ENCODE results near the gene FRMD5. TPM values are rescaled to one million over a fixed set of nuclear protein-coding genes. Genes with fewer than 3 reads are reported as not detected.

The FRMD5 gene
- total and polyA plus RNA-seq, 7 donors: 0.41 to 1.8 (median 0.92) TPM

DNA sequence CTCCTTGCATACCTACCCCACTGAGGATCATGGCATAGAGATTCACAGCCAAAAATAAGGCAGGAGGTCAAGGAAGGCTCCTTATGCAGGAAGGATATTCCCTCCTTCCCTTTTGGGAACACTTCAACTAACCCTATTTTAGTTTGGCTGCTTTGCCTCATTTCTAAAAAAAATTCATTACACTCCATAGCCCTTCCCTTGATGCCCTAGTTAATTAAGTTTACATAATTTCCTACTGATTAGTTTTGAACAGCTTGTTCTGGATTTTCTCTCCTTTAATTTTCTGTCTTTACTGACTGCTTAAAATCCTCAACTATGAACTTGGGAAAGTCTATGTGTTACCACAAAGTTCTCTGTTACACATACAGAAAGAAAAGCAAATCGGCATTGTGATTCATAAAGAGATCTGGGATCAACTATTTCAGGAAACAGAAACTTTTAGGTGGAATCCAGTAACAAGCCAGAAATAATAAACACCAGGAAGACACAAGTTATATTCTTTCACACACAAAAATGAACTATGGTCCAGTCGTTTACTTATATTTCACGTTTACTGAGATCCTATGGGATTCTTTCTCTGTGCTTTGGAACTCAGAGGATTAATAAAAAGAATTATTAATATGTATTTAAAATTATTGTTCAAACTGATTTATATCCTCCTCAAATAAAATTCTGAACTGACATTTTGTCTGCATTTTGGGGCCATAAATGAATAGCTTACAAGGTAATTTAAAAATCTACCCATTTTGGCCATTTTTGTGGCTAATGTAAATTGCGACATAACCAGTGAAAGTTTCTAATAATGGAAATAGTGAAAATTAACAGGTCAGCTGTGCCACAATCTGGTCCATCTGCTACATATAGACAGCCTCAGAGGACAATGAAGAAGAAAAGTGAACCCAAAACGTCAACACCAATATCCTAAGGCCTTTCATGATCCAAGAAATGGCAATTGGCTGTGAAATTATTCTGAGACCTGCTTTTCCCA is 113.8 kb downstream of the FRMD5 start:
- H3K4me3 ChIP-seq: no peak overlapping the region
- no peak for DNase-seq
- intact Hi-C loops (cut with DNase I): no loop called here
- TF ChIP-seq POLR2A (IDR thresholded peaks at IDR 0.05): no peak
- TF ChIP-seq POLR2AphosphoS5 (IDR thresholded peaks at IDR 0.05): no peak
- TF ChIP-seq EP300 (IDR thresholded peaks at IDR 0.05): no peak
- TF ChIP-seq, protein P1, sequence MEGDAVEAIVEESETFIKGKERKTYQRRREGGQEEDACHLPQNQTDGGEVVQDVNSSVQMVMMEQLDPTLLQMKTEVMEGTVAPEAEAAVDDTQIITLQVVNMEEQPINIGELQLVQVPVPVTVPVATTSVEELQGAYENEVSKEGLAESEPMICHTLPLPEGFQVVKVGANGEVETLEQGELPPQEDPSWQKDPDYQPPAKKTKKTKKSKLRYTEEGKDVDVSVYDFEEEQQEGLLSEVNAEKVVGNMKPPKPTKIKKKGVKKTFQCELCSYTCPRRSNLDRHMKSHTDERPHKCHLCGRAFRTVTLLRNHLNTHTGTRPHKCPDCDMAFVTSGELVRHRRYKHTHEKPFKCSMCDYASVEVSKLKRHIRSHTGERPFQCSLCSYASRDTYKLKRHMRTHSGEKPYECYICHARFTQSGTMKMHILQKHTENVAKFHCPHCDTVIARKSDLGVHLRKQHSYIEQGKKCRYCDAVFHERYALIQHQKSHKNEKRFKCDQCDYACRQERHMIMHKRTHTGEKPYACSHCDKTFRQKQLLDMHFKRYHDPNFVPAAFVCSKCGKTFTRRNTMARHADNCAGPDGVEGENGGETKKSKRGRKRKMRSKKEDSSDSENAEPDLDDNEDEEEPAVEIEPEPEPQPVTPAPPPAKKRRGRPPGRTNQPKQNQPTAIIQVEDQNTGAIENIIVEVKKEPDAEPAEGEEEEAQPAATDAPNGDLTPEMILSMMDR (IDR thresholded peaks at IDR 0.05): no peak
- no peak overlapping the region for H3K27ac ChIP-seq
- no peaks in the 10 kb centered on the region for H3K36me3 ChIP-seq
- no peaks in the 10 kb centered on the region for H3K4me1 ChIP-seq
- 87 to 89% methylated on average over 5 of the region's 5 CpGs for WGBS, 2 donors
- no peaks in the 10 kb centered on the region for H3K27me3 ChIP-seq
- H3K9me3 ChIP-seq: peaks cover 0 to 1% (median 0%) of the 10 kb centered on the region in 4 donors

DNA sequence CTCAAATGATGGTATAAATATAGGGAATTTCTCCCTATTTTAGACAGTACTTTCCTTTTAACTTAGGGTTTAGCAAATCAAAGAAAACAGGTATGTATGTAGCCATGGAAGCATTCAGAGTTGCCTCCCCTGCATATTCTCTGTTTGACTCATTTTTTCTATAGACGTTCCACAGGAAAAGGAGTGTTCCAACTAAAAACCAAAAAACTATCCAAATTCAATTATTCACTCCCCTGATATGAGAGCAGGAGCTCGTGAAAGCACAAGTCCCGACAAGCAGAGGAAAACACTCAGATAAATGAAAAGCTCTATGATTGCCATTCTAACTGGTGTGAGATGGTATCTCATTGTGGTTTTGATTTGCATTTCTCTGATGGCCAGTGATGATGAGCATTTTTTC is 119.5 kb downstream of the FRMD5 start:
- 83 to 93% methylated on average over 3 of the region's 3 CpGs for WGBS, 2 donors
- no peak overlapping the region for H3K27ac ChIP-seq
- intact Hi-C loops (cut with DNase I): no loop called here

DNA sequence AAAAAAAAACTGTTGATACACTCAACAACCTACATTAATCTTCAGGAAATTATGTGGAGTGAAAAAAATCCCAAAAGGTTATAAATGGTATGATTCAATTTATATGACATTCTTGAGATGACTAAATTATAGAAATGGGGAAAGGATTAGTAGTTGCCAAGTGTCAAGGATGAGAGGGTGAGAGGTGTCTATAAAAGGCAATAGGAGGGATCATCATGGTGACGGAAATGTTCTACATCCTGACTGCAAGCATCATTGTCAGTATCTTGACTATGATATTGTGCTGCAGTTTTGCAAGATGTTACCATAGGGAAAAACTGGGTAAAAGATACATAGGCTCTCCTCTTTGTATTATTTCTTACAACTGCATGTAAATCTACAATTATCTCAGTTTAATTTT is 125.6 kb downstream of the FRMD5 start:
- no peak for DNase-seq
- no peaks in the 10 kb centered on the region for H3K4me1 ChIP-seq
- no peaks in the 10 kb centered on the region for H3K36me3 ChIP-seq
- 92 to 94% methylated on average over 1 of the region's 1 CpG for WGBS, 2 donors
- no peaks in the 10 kb centered on the region for H3K9me3 ChIP-seq
- H3K27ac ChIP-seq: no peak overlapping the region
- H3K4me3 ChIP-seq: no peak overlapping the region
- H3K27me3 ChIP-seq: no peaks in the 10 kb centered on the region
- intact Hi-C loops (cut with DNase I): no loop called here
- no peak for TF ChIP-seq POLR2AphosphoS5 (IDR thresholded peaks at IDR 0.05)

More for the DNA sequence above, 119.5 kb downstream of the FRMD5 start:
- H3K4me1 ChIP-seq: no peaks in the 10 kb centered on the region
- H3K9me3 ChIP-seq: peaks cover 0 to 1% (median 0%) of the 10 kb centered on the region in 4 donors
- no peaks in the 10 kb centered on the region for H3K36me3 ChIP-seq
- no peaks in the 10 kb centered on the region for H3K27me3 ChIP-seq
- H3K4me3 ChIP-seq: no peak overlapping the region
- DNase-seq: no peak
- TF ChIP-seq, protein P1 (IDR thresholded peaks at IDR 0.05): no peak
- TF ChIP-seq POLR2AphosphoS5 (IDR thresholded peaks at IDR 0.05): no peak
- TF ChIP-seq POLR2A (IDR thresholded peaks at IDR 0.05): no peak
- TF ChIP-seq EP300 (IDR thresholded peaks at IDR 0.05): no peak

DNA sequence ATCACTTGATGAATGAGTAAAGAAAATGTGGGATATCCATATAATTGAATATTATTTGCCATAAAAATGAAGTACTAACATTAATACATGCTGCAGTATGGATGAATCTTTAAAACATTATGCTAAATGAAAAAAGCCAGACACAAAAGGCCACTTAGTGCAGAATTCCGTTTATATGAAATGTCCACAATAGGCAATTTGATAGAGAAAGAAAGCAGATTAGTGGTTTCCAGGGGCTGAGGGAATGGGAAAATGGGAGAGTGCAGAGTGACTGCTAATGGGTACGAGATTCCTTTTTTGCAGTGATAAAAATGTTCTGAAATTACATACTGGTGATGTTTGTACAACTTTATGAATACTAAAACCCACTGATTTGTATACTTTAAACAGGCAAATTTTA is 126.7 kb downstream of the FRMD5 start:
- no peak overlapping the region for H3K4me3 ChIP-seq
- no peaks in the 10 kb centered on the region for H3K4me1 ChIP-seq
- TF ChIP-seq POLR2A (IDR thresholded peaks at IDR 0.05) (no peak), EP300 (IDR thresholded peaks at IDR 0.05) (no peak), POLR2AphosphoS5 (IDR thresholded peaks at IDR 0.05) (no peak)
- TF ChIP-seq, protein P1 (IDR thresholded peaks at IDR 0.05): no peak
- no peaks in the 10 kb centered on the region for H3K36me3 ChIP-seq
- DNase-seq: no peak
- intact Hi-C loops (cut with DNase I): no loop called here
- H3K27ac ChIP-seq: no peak overlapping the region
- H3K9me3 ChIP-seq: no peaks in the 10 kb centered on the region
- WGBS, 2 donors: 69 to 73% methylated on average over 2 of the region's 2 CpGs
- no peaks in the 10 kb centered on the region for H3K27me3 ChIP-seq

DNA sequence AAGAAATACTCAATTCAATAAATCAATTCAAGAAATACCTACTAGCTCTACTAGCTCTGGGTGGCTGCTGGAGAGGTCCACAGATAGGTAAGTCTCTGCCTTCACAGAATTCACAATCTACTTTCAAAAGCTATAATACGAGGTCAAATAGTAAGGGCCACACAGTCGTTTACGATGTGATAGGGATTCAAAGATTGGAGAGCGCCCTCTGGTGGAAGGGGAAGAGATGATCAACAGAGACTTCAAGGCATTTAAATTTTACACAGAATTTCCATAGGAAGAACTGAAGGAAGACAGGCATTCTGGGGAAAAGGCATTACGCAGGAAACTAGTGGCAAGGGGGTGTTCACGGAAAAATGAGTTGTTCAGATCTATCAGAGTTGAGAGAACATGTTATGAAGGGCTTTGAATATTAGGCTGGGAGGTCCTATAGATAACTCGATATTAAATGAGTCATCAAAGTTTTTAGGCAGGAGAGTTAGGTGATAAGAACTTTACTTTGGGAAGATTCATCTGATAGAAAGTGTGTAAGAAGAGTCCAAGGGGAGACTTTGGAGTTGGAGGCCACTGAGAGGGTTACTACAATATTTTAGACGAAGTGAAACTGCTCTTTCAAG is 128.8 kb downstream of the FRMD5 start:
- Histone ChIP-seq H3K9me3 (no peaks in the 10 kb centered on the region), H3K27me3 (no peaks in the 10 kb centered on the region), H3K4me1 (no peaks in the 10 kb centered on the region), H3K4me3 (no peak overlapping the region), H3K36me3 (no peaks in the 10 kb centered on the region), H3K27ac (no peak overlapping the region)
- intact Hi-C loops (cut with DNase I): loop anchor here (2.0 kb wide), 1 partner anchor 162 kb away; no protein-coding TSS in a partner anchor
- WGBS, 2 donors: 22 to 27% methylated on average over 8 of the region's 8 CpGs
- no peak for TF ChIP-seq EP300 (IDR thresholded peaks at IDR 0.05)
- TF ChIP-seq, protein P1 (IDR thresholded peaks at IDR 0.05): peak; percentile 11 to 63 (median 56)
- TF ChIP-seq POLR2AphosphoS5 (IDR thresholded peaks at IDR 0.05): no peak
- no peak for TF ChIP-seq POLR2A (IDR thresholded peaks at IDR 0.05)
- DNase-seq: no peak

Data from sigmoid colon (tissue), 7 donors.